NCI-H524 (cell line): ENCODE results near the gene VIPAS39.

Experiments used
- DNase-seq, 2 experiments: peaks; one replicate each; lab custom pipeline; 2025; lab: John Stamatoyannopoulos, UW

The VIPAS39 gene

GRCh38 chr14:77457522-77458248 is at the start of gene VIPAS39, which contains the start of gene AHSA1:
Gene VIPAS39 (minus strand): TSS chr14:77457601. CDS start chr14:77454102, 3,499 bp downstream.
Gene AHSA1 (plus strand): TSS chr14:77458093. CDS start chr14:77458190, 97 bp downstream.
- peak; percentile 100 for DNase-seq

- DNase-seq = no peak
Measured at GRCh38 chr14:77505031-77505430, 47.6 kb upstream of the VIPAS39 start.

GRCh38 chr14:77503138-77503537 is 45.7 kb upstream of the VIPAS39 start:
- DNase-seq = no peak

- DNase-seq = no peak
Measured at GRCh38 chr14:77502109-77502782, 44.8 kb upstream of the VIPAS39 start.

- peak in 1 of 2 experiments; percentile 45 for DNase-seq
Measured at GRCh38 chr14:77498984-77499527, 41.7 kb upstream of the VIPAS39 start.

- DNase-seq = peak; percentile 25 to 69
Measured at GRCh38 chr14:77498120-77498979, 40.9 kb upstream of the VIPAS39 start, which contains the start of gene ISM2. Gene ISM2 (minus strand): TSS chr14:77498816. CDS start chr14:77498793, 23 bp downstream.

GRCh38 chr14:77495334-77495733 is 37.9 kb upstream of the VIPAS39 start:
- DNase-seq = no peak

- no peak for DNase-seq
Measured at GRCh38 chr14:77491056-77491455, 33.7 kb upstream of the VIPAS39 start.

- no peak for DNase-seq
Measured at GRCh38 chr14:77490347-77490986, 33.1 kb upstream of the VIPAS39 start.

- DNase-seq = no peak
Measured at GRCh38 chr14:77489041-77489440, 31.6 kb upstream of the VIPAS39 start.

GRCh38 chr14:77488558-77488957 is 31.2 kb upstream of the VIPAS39 start:
- peak; percentile 36 to 86 for DNase-seq

- DNase-seq = no peak
Measured at GRCh38 chr14:77485901-77486678, 28.7 kb upstream of the VIPAS39 start.

- no peak for DNase-seq
Measured at GRCh38 chr14:77485256-77485655, 27.9 kb upstream of the VIPAS39 start.

GRCh38 chr14:77482422-77482821 is 25.0 kb upstream of the VIPAS39 start:
- DNase-seq = no peak

GRCh38 chr14:77478796-77479195 is 21.4 kb upstream of the VIPAS39 start:
- no peak for DNase-seq

- no peak for DNase-seq
Measured at GRCh38 chr14:77478029-77478428, 20.6 kb upstream of the VIPAS39 start.

- no peak for DNase-seq
Measured at GRCh38 chr14:77475432-77476115, 18.2 kb upstream of the VIPAS39 start.

GRCh38 chr14:77474479-77475177 is 17.2 kb upstream of the VIPAS39 start:
- DNase-seq = no peak

- DNase-seq = no peak
Measured at GRCh38 chr14:77473921-77474320, 16.5 kb upstream of the VIPAS39 start.
